ENCODE results near the gene AP3D1.
"Not testable (repeated sequence)": the region's sequence is repeated elsewhere in the genome, so short reads cannot be mapped to it uniquely, and the experiment has no call there.

The AP3D1 gene

GRCh38 chr19:2149980-2150793, 1.2 kb downstream of the AP3D1 start:
- no peak for DNase-seq

GRCh38 chr19:2148482-2149135, 2.8 kb downstream of the AP3D1 start:
- DNase-seq, result no peak

- no peak for DNase-seq
Measured at GRCh38 chr19:2145831-2146241, 5.5 kb downstream of the AP3D1 start.

GRCh38 chr19:2144190-2144589, 7.2 kb downstream of the AP3D1 start:
- DNase-seq, result no peak

GRCh38 chr19:2142173-2142829, 9.1 kb downstream of the AP3D1 start:
- no peak for DNase-seq

GRCh38 chr19:2140138-2140569, 11.2 kb downstream of the AP3D1 start:
- no peak for DNase-seq

GRCh38 chr19:2139385-2140137, 11.8 kb downstream of the AP3D1 start:
- DNase-seq, result no peak

GRCh38 chr19:2138061-2138728, 13.2 kb downstream of the AP3D1 start:
- DNase-seq, result no peak

GRCh38 chr19:2136796-2137195, 14.6 kb downstream of the AP3D1 start:
- no peak for DNase-seq

GRCh38 chr19:2135474-2136402, 15.6 kb downstream of the AP3D1 start:
- no peak for DNase-seq

- DNase-seq, result no peak
Measured at GRCh38 chr19:2132731-2133490, 18.5 kb downstream of the AP3D1 start.

GRCh38 chr19:2132191-2132590, 19.2 kb downstream of the AP3D1 start:
- DNase-seq, result no peak

- not testable (repeated sequence) for DNase-seq
Measured at GRCh38 chr19:2131012-2131975, 20.1 kb downstream of the AP3D1 start.

GRCh38 chr19:2129892-2130770, 21.2 kb downstream of the AP3D1 start:
- no peak for DNase-seq

- DNase-seq, result no peak
Measured at GRCh38 chr19:2129486-2129885, 21.9 kb downstream of the AP3D1 start.

GRCh38 chr19:2129022-2129421, 22.3 kb downstream of the AP3D1 start:
- DNase-seq, result no peak

- not testable (repeated sequence) for DNase-seq
Measured at GRCh38 chr19:2128252-2128651, 23.1 kb downstream of the AP3D1 start.

GRCh38 chr19:2127758-2128157, 23.6 kb downstream of the AP3D1 start:
- no peak for DNase-seq

Measured in SW 1271 (cell line).